ENCODE measurements around the gene MAGEH1. TPM values are rescaled to one million over a fixed set of nuclear protein-coding genes. Genes with fewer than 3 reads are reported as not detected.
A peak's percentile ranks its signal among the peaks of the same experiment; 100 is the strongest.
"Not testable (repeated sequence)": the region's sequence is repeated elsewhere in the genome, so short reads cannot be mapped to it uniquely, and the experiment has no call there.

MAGEH1 gene
- total and polyA plus RNA-seq, 2 of the 8 experiments (the other 6 are each of a cell fraction or from before 2014, with no cell fraction given): 9.4 to 13.4 TPM

- H2BK120ac ChIP-seq (replicated peaks; ENCODE audit: low read depth, low read length); H3K23me2 ChIP-seq (ENCODE audit: low read depth, low read length); H2BK15ac ChIP-seq (ENCODE audit: low read length); H3K4me1 ChIP-seq (replicated peaks in 1 of 4; ENCODE audit: control insufficient read depth in 3 of 4, insufficient read depth in 4 of 4, low read length in 3 of 4); H2AFZ ChIP-seq (ENCODE audit: low read length); H3K36me3 ChIP-seq (ENCODE audit: control insufficient read depth in 2 of 4, insufficient read depth in 4 of 4, low read length in 3 of 4); H3K9me3 ChIP-seq (ENCODE audit: insufficient read depth in 2 of 2, low read depth in 1 of 2, low read length in 1 of 2); H3K4me2 ChIP-seq (ENCODE audit: insufficient read depth in 1 of 2, low read depth in 2 of 2, low read length in 2 of 2); H2BK12ac ChIP-seq (ENCODE audit: low read depth, low read length); H3K23ac ChIP-seq (ENCODE audit: insufficient read length); H4K8ac ChIP-seq (ENCODE audit: extremely low read depth, insufficient read depth, low read length); DNase-seq (ENCODE audit: low read depth in 1 of 2, low spot score in 2 of 2); H3K4ac ChIP-seq (replicated peaks; ENCODE audit: insufficient read length, low read depth, low read length); H2BK5ac ChIP-seq (ENCODE audit: low read depth, low read length); H3K9ac ChIP-seq (replicated peaks in 1 of 4; ENCODE audit: extremely low read depth in 1 of 4, low read depth in 3 of 4, low read length in 3 of 4); CTCF ChIA-PET (ENCODE audit: partially characterized antibody); H4K5ac ChIP-seq (ENCODE audit: insufficient read length, low read depth, low read length); H4K91ac ChIP-seq (replicated peaks; ENCODE audit: insufficient read length, low read length); H3K27me3 ChIP-seq (replicated peaks in 1 of 4; ENCODE audit: control insufficient read depth in 3 of 4, extremely low read depth in 1 of 4, insufficient read depth in 3 of 4, low read length in 3 of 4); H3K27ac ChIP-seq (ENCODE audit: low read depth, low read length); H2AK5ac ChIP-seq (ENCODE audit: low read depth, low read length); H3K56ac ChIP-seq (replicated peaks; ENCODE audit: insufficient read length, low read depth, low read length); H3K79me1 ChIP-seq (ENCODE audit: low read depth, low read length); H3K18ac ChIP-seq (ENCODE audit: extremely low read depth, low read length); H2BK20ac ChIP-seq (ENCODE audit: low read length); FAIRE-seq; H3K4me3 ChIP-seq (ENCODE audit: extremely low read depth in 1 of 4, insufficient read depth in 2 of 4, low read depth in 3 of 4, low read length in 4 of 4); H3K14ac ChIP-seq (ENCODE audit: insufficient read length); H4K20me1 ChIP-seq (replicated peaks in 1 of 2; ENCODE audit: control insufficient read depth in 1 of 2, insufficient read depth in 2 of 2, low read length in 2 of 2); POLR2A ChIA-PET (ENCODE audit: partially characterized antibody); H3K79me2 ChIP-seq (ENCODE audit: control insufficient read depth in 1 of 2, insufficient read depth in 2 of 2, low read length in 2 of 2): not testable (repeated sequence)
- WGBS, 2 experiments (ENCODE audit: extremely low coverage in 1 of 2, insufficient coverage in 1 of 2, insufficient read length in 1 of 2, insufficient replicate concordance in 2 of 2, low coverage in 1 of 2, low lambda C conversion rate in 2 of 2, missing lambda C conversion rate in 1 of 2): no CpG with 5 or more reads among the region's 4 CpGs
Measured at GRCh38 chrX:55459926-55460325, 8.0 kb downstream of the MAGEH1 start.

DNA sequence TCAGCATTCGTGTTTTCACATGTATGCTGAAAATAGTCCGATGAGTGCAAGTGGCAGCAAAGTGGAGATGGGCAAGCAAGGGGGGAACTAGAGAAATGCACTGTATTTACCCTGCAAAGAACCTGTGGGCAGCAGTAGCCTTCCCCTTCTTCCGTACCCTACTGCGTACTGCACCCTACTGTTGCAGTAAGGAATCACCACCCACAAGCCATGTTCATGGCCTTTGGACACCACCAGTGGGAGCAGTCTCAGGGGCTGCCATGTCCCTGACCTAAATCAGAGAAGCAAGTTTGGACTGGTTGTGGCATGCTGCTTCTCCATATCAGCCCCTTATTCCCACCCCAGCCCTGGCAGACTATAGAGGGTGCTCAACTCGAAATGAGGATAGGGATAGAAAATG is 12.1 kb downstream of the MAGEH1 start:
- H3K23me2 ChIP-seq (ENCODE audit: low read depth, low read length); H3K18ac ChIP-seq (ENCODE audit: extremely low read depth, low read length); H2BK20ac ChIP-seq (ENCODE audit: low read length); H2BK5ac ChIP-seq (ENCODE audit: low read depth, low read length); H3K56ac ChIP-seq (replicated peaks; ENCODE audit: insufficient read length, low read depth, low read length); H3K4me2 ChIP-seq (ENCODE audit: insufficient read depth in 1 of 2, low read depth in 2 of 2, low read length in 2 of 2); H2AFZ ChIP-seq (ENCODE audit: low read length); H3K23ac ChIP-seq (ENCODE audit: insufficient read length); H2BK15ac ChIP-seq (ENCODE audit: low read length); H3K79me1 ChIP-seq (ENCODE audit: low read depth, low read length); CTCF ChIA-PET (ENCODE audit: partially characterized antibody); H3K27me3 ChIP-seq (replicated peaks in 1 of 4; ENCODE audit: control insufficient read depth in 3 of 4, extremely low read depth in 1 of 4, insufficient read depth in 3 of 4, low read length in 3 of 4); H3K27ac ChIP-seq (ENCODE audit: low read depth, low read length); H3K9me3 ChIP-seq (ENCODE audit: insufficient read depth in 2 of 2, low read depth in 1 of 2, low read length in 1 of 2); H4K91ac ChIP-seq (replicated peaks; ENCODE audit: insufficient read length, low read length); H3K4me3 ChIP-seq (ENCODE audit: extremely low read depth in 1 of 4, insufficient read depth in 2 of 4, low read depth in 3 of 4, low read length in 4 of 4); POLR2A ChIA-PET (ENCODE audit: partially characterized antibody); H3K9ac ChIP-seq (replicated peaks in 1 of 4; ENCODE audit: extremely low read depth in 1 of 4, low read depth in 3 of 4, low read length in 3 of 4); H3K4ac ChIP-seq (replicated peaks; ENCODE audit: insufficient read length, low read depth, low read length); H3K36me3 ChIP-seq (ENCODE audit: control insufficient read depth in 2 of 4, insufficient read depth in 4 of 4, low read length in 3 of 4); H2BK120ac ChIP-seq (replicated peaks; ENCODE audit: low read depth, low read length); H4K8ac ChIP-seq (ENCODE audit: extremely low read depth, insufficient read depth, low read length); H3K79me2 ChIP-seq (ENCODE audit: control insufficient read depth in 1 of 2, insufficient read depth in 2 of 2, low read length in 2 of 2); H3K14ac ChIP-seq (ENCODE audit: insufficient read length); H3K4me1 ChIP-seq (replicated peaks in 1 of 4; ENCODE audit: control insufficient read depth in 3 of 4, insufficient read depth in 4 of 4, low read length in 3 of 4); H2BK12ac ChIP-seq (ENCODE audit: low read depth, low read length); H2AK5ac ChIP-seq (ENCODE audit: low read depth, low read length); DNase-seq (ENCODE audit: low read depth in 1 of 2, low spot score in 2 of 2); H4K5ac ChIP-seq (ENCODE audit: insufficient read length, low read depth, low read length); H4K20me1 ChIP-seq (replicated peaks in 1 of 2; ENCODE audit: control insufficient read depth in 1 of 2, insufficient read depth in 2 of 2, low read length in 2 of 2): not testable (repeated sequence)
- WGBS, 2 experiments (ENCODE audit: extremely low coverage in 1 of 2, insufficient coverage in 1 of 2, insufficient read length in 1 of 2, insufficient replicate concordance in 2 of 2, low coverage in 1 of 2, low lambda C conversion rate in 2 of 2, missing lambda C conversion rate in 1 of 2): no CpG with 5 or more reads among the region's 5 CpGs
- FAIRE-seq: peak; percentile 98
